Colon (tissue), 2 donors: ENCODE measurements around the gene CKS1B.
"Not testable (repeated sequence)": the region's sequence is repeated elsewhere in the genome, so short reads cannot be mapped to it uniquely, and the experiment has no call there.

Source experiments
- FAIRE-seq: peaks from 2 replicates; lab custom pipeline; 2012; peaks lifted over from hg19 to GRCh38; lab: Jason Lieb, UNC
- donor health status: control.
- donor health status: control.

Gene CKS1B

GRCh38 chr1:154964359-154964758 is 10.1 kb upstream of the CKS1B start:
- no peak for FAIRE-seq

GRCh38 chr1:154966111-154966510 is 8.4 kb upstream of the CKS1B start:
- FAIRE-seq: no peak

DNA sequence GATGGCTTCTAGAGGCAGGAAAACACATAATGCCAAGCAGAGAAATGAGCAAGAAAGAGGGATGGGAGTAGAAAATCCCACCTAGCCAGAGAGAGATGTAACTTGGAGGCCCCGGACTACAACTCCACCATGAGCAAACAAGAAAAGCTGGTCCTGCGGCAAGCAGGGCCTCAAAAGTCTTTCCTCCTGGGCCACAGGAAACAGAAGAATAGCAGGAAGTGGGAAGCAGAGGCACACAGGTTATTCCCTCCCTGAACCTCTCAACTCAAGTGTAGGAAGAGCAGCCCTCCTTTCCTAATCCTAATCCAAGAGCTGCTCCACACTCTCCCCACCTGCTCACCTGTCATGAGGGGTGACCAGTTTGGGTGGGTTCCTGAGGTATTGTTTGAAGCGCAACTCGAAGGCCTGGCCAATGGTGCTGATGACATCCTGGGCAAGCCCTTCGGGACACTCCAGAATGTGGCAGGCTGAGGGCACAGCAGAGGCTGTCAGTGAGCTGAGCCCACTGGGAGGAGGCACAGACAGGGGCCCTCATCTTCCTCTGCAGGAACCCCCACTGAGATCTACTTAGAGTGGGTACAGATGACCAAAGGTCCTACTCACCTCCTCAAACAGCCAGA is 7.0 kb upstream of the CKS1B start:
- FAIRE-seq: no peak

DNA sequence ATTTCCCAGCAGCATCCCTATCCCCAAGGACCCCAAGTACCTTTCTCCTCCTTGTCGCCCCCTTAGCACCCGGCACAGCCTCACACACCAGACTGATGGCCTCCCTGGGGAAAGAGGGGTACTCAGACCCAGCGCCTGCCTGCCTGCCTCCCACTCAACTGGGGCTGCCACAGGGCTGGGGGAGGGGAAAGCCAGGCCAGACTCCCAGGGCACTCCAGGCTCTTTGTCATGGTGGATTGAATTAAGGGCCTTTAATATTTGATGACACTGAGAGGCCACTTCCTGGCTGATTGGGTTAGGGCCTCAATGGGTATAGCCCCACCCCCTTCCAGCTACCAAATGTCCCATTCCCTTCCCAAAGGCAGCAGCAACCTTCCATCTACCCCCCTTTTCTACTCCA is 5.8 kb upstream of the CKS1B start:
- no peak for FAIRE-seq

DNA sequence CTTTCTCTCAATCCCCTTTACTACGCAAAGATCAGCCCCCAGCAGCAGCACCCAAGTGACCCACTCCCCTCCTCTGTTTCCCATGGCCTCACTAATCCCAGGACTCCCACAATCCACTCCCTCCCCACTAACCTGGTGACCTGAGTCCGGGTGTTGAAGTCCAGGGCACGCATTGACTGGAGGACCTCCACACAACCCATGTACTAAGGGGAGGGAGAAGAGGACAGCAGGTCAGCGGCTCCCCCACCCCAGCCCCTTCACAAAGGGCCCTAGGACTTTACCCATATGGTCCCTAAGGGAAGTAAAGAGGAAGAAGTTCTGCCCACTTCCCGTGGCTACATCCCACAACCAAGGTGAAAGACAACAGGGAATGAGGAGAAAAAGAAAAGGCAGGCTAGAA is 5.2 kb upstream of the CKS1B start:
- no peak for FAIRE-seq

GRCh38 chr1:154969860-154970452 is 4.5 kb upstream of the CKS1B start:
- FAIRE-seq: no peak

DNA sequence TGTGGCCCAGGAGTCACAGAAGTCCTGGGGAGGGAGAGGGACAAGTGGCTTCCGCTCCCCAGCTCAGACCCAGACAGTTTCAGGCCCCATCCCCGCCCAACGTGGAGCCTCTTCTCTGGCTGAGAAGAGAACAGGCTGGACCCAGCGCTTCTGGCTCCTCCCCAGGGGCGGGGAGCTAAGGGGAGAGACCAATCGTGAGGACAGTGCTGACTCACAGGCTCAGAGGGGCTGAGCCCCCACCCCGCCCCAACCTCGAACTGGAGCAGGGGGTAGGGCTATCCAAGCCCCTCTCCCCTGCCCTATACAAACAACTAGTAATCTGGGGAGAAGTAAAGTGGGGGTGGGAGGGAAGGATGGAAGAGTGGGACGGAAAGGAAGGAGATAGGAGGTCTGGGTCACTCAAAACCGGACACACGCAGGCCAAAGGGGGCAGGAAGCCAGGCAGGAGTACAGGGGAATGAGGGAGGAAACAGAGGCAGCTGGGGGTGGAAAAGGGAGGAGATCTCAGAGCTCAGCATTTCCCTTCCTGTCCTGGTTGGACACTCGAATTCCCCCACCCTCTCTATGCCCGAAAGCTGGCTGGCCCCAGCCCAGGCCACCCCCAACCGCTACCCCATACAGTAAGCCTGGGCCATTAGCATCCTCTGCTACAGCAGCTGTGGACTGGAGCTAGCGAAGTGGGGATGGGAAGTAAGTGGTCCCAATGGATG is 3.7 kb upstream of the CKS1B start, which contains the start of gene SHC1:
TSS of gene SHC1 (minus strand) at position 117 of the 710 bp plus-strand sequence. CDS start 221 bp downstream, outside the sequence.
- FAIRE-seq: no peak

GRCh38 chr1:154971341-154971998 is 3.0 kb upstream of the CKS1B start:
- no peak for FAIRE-seq

DNA sequence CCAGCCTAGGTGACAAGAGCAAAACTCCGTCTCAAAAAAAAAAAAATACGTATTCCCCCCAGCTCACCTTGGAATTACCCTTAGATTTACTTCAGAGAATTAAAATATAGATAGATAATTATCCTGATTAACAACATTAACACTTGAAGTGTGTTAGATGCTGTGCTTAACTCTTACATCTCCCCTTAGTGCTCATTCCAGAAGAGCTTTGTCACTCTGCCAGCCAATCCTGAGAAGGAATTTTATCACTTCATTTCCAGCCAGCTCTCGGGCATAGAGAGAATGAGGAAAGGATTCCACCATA is 2.3 kb upstream of the CKS1B start:
- FAIRE-seq: no peak

GRCh38 chr1:154972517-154973343 is 1.8 kb upstream of the CKS1B start:
- no peak for FAIRE-seq

- FAIRE-seq: no peak
These were observed 958 bp upstream of the CKS1B start for GRCh38 chr1:154973344-154974101.

GRCh38 chr1:154974808-154975408 is 427 bp downstream of the CKS1B start:
- no peak for FAIRE-seq

- FAIRE-seq: no peak
These were observed 1.1 kb downstream of the CKS1B start for GRCh38 chr1:154975409-154976059.

DNA sequence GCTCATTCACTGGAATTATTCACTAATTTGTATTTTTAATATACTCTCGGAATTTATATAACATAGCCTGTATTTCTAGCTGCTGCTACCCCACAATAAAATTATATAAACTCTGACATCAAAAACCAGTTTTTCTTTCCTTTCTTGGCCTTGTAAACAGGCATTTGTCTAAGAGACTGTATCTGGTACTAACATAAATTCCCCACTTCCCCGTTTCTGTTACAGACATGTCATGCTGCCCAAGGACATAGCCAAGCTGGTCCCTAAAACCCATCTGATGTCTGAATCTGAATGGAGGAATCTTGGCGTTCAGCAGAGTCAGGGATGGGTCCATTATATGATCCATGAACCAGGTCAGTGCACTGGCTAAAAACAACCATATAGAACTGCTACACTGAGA is 3.3 kb downstream of the CKS1B start:
- FAIRE-seq: not testable (repeated sequence)

GRCh38 chr1:154978360-154978759 is 3.9 kb downstream of the CKS1B start:
- FAIRE-seq: no peak

DNA sequence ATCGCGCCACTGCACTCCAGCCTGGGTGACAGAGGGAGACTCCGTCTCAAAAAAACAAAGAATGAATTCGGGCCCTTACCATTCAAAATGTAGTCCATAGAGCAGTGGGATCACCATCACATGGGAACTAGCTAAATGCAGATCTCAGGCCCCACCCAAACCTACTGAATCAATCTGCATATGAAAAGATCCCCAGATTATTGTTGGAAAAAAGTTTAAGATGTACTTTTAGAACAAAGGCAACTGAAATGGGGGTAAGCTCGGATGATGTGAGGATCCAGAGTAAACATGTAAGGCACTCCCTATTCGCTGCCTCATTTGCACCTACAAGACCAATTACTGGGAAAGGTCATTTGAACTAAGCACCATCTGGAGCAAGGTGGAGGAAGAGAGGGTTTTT is 7.9 kb downstream of the CKS1B start:
- no peak for FAIRE-seq

- peak; percentile 85 for FAIRE-seq
These were observed 8.6 kb downstream of the CKS1B start, which contains the start of gene FLAD1 for GRCh38 chr1:154982897-154983648. TSS of gene FLAD1 (plus strand) at chr1:154983344. CDS start at chr1:154983695, 351 bp downstream.

DNA sequence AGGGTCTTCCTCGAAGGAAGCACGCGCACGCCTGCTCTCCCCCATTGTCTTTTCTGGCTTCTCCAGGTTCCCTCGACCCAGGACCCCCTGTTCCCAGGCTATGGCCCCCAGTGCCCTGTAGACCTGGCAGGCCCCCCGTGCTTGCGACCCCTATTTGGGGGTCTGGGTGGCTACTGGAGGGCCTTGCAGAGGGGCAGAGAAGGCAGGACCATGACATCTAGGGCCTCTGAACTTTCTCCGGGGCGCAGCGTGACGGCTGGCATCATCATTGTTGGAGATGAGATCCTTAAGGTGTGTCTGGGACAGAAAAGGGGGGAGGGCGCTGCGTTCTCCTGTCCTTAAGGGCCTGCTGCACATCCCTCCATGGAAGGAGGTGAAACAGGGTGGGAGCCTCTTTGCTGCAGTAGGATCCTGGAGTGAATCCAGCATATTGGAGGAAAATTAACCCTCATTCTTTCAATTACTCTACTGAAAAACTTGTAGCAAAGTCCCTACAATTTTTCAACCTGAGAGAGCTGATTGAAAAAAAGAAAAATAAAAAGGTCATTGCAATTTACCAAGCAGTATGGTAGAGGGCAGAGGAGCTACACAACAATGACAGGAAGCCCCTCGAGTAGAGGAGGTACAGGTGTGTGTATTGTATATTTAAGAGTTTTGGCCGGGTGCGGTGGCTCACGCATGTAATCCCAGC is 9.4 kb downstream of the CKS1B start:
- no peak for FAIRE-seq

DNA sequence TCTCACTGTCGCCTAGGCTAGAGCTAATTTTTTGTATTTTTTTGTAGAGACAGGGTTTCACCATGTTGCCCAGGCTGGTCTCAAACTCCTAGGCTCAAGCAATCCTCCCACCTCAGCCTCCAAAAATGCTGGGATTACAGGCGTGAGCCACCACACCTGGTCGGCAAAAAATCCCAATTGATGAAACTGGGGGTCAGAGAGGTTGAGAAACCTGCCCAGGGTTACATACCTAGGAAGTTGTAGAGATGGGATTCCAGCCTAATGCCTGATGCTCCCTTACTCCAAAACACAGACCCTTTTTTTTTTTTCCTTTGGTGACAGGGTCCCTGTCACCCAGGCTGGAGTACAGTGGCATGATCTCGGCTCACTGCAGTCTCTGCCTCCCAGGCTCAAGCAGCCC is 12.3 kb downstream of the CKS1B start:
- not testable (repeated sequence) for FAIRE-seq
